ENCODE data around the gene IRF7.

DNA sequence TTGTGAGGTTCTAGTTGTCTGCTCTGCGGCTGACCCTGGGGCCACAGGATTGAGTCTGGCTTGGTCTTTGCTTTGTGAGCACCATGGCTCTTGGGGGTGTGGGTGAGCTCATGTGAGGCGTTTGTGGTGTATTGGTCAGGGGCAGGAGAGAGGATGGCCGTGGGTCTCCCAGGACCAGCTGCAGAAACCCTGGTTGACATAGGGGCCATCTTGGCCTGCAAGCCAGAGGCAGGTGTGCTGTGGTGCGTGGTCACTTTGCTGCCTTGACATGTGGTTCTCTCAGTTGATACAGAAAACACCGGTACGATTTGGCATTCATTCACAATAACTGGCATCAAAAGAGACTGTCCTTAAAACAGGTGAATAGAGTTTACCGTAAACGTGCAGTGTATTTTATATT lies 28.2 kb downstream of the IRF7 start:
- no peak for TF ChIP-seq CTCF (IDR thresholded peaks at IDR 0.05; ENCODE audit: low read depth, low read length, missing input control)
- no peak for TF ChIP-seq RAD21 (IDR thresholded peaks at IDR 0.05)

All from liver (tissue), 3 donors.